GM18499 (cell line): Measurements from ENCODE around the gene FGF14.

Experiments used
- ATAC-seq: cut with Tn5 transposase; IDR thresholded peaks from one replicate; pipeline ENCODE4 v1.9.1; 2021; ENCODE audit warnings: moderate number of reproducible peaks; ENCODE audit not compliant: insufficient read depth, unreplicated experiment

FGF14 gene

GRCh38 chr13:102401766-102402165, at the start of gene FGF14:
Gene FGF14 (minus strand): TSS chr13:102402048.
- no peak for ATAC-seq

GRCh38 chr13:102443249-102443648, 41.4 kb upstream of the FGF14 start:
- ATAC-seq = no peak

GRCh38 chr13:102441085-102441484, 39.2 kb upstream of the FGF14 start:
- ATAC-seq = peak; percentile 38

DNA sequence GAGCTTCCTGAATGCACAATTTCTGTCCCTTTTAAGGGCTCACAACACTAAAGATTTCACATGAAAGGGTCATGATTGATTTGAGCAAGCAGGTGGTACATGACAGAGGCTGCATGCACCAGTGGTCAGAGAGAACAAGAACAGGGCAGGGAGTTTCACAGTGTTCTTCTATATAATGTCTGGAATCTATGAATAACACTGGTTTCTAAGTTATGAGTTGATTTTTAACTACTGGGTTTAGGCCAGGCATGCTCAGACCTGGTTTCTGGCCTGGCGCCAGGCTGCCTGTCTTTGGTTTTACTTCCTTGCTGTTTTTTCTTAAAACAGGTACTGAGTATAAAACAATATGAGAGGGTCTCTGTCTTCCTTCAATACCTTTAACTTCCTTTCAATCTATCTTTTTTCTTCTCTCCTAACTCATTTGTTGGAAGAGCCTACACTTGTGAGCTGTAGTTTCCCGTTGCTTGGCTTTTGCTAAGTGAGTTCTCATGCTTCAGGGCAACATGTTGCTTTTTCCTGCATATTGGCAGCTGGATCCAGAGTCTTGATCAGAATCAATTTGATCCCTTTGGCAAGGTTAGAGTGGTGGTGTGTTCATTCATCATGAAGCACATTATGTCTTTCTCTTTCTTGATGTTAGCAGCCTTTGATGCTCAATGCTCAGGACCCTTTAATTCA, 38.5 kb upstream of the FGF14 start:
- peak; percentile 36 for ATAC-seq

- no peak for ATAC-seq
These were observed 20.8 kb upstream of the FGF14 start for GRCh38 chr13:102422690-102423089.

DNA sequence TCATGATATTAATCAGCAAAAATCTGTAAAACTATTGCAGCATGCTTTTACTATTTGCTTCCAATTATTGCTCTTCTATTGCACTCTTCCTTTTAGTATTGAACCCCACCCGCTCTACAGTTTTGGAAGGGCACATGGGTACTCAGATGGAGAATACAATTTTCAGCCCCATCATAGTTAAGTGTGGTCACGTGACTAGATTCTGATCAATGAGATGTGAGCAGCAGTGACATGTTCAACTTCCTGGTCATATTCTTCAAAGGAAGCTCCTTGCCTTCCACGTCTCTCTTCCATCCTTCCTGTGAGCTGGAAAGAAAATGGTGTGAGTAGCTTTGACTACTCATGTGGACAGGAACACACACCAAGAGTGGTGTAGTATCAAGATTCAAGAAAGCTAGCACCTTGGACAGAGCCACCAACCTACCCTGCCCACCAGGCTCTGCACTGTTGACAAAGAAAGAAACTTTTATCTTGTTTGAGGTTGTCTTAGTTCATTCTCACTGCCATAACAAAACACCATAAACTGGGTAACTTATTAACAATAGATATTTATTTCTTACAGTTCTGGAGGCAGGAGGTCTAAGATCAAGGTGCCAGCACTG, 3.8 kb upstream of the FGF14 start:
- ATAC-seq = no peak

DNA sequence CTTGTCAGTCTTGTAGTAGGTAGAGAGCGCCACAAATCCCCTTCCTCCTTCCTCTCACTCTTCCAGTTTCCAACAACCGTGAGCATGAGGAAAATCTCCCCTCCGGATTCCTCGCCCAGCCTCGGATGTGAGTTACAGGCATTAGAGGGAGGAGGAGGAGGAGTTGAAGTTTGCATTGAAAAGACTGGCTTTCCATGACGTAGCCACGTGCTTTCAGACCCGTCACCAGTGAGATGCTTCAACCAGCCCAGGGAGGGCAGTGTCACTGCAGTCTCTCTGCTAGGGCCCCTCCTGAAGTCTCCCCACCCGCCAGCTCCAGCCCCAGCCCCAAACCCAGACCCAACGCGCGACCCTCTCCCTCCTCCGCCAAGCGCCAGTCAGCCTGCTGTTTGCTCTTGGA, 442 bp upstream of the FGF14 start:
- no peak for ATAC-seq

GRCh38 chr13:102401265-102401664, 583 bp downstream of the FGF14 start:
- no peak for ATAC-seq

DNA sequence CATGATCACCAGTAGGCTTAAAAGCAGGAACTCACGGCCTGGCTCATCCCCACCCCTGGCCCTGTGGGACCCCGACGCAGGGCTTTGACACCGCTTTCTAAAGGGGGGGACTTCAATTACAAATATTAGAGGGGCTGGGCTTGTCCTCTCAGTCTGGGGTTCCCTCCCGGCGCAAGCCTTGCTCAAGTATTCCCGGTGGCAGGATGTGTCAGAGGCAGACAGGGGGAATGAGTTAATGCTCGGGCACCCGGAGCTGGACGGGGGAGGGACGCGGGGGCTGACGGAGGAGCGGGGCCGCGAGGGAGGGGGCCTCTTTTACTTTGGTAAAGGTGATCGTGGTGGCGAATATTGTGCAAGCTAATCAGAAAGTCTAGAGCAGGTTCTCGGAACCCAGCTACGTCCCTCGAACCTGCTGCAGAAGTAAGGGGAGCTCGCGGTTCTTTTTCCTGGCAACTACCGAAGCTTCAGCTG, 1.1 kb downstream of the FGF14 start:
- no peak for ATAC-seq

DNA sequence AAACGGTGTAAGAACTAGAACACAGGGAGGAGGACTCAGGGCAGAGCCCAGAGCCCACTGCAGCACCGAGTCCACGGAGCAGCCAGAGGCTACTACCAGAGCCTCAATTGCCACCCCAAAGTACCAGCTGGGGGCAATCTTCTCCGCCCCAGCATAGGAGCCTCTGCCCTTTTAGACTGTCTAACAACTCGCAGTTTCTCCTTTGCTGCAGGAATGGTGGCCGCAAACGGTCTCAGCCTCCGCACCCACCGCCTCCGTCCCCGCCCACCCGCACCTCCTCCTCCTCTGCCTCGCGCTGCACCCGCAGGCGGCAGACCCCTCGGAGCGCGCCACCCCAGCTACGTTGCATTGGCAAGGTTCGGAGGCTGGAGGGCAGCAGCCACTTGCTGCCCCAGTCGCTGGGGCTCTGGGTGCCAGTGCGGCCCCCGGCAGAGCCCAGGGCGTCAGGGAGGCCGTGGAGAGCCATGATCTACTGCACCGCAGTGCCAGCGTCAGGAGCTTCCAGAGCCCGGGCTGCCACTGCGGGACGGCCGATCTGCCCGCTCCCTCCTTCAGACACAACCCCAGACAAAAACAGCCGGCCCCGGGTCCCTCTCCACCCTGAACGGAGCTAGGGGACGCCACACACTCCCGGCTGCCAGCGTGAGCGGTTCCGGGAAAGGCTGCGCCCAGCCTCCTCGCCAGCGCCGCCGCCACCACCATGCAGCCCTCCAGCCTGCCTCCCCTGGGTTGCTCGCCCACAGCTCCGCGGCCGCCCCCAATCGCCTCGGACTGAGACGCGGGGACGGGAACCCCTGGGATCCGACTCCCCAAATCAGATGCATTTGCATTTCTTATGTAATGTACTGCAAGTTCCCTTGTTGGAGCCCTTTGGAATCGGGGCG, 1.8 kb downstream of the FGF14 start:
- no peak for ATAC-seq

DNA sequence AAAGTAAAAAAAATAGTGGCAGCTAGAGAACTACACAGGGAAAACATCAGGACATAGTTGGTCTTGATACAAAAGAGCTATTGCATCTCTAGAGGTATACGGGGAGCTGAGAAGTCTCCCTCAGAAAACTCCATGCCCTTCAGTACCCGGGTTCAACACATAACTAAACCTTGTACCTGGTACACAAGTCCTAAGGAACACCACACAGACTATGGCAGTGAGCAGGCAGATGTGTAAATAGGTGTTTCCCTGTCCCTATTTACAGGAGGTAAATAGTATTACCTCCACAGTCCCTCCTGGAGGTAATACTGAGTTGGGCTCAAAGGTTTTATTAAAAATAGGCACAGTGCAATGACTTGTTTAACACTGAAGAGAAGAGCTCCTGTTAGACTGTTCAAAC, 5.9 kb downstream of the FGF14 start:
- ATAC-seq = no peak

DNA sequence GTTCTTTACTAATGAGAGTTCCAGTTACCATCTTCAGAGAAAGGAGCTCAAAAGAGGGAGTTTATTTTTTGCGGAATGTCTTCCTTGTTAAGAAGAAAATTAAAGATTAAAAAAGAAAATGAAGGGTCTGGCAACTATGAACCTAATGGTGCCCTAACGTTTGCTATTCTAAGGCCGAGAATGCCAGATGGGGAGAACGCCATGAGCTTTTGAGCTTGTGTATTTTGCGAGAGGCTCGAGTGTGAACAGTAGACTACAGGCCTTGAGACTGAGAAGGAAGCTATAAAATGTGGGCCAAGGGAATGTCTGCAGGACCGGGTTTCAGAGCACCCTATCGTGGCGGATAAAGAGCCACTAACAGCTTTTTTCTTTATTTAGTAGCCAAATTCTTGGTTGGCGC, 6.7 kb downstream of the FGF14 start:
- no peak for ATAC-seq

DNA sequence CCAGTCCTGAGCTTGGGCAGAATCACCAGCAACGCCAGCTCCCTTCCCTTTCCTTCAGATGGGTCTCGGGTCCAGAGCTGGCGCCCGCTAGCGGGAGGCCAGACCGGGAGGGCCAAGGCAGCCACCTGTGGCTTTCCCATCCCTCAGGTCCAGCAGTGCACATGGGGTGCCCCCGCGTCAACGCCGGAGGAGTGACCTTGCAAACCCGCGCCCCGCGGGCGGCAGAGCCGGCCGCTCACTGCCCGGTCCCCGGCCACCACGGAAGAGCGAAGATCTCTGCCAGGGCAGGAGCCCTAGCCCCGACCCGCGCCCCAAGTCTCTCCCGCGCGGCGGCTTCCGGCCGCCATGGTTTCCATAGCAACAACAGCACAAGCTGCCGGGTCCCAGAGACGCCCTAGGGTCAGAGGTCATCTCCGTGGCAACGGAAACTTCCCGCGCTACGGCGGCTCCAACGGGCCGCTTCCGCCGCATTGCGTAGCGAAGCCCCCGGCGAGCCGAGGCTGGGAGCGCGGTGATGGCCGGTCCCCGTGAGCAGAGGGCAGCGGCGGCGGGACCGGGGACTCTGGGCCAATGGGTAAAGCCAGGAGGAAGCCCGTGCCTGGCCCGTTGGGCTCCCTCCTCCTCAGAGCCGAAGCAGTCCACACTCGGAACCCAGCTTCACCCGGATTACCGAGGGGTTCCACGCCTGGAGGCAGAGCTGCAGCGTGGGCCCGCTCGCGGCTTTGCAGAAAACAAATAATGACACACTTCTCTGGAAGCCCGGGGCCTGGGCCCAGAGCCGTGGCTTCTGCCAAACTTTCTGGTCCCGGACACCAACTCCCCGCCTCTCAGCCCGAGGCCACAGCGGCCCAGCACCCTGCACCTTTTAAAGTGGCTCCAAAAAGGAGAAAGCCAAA, 7.4 kb downstream of the FGF14 start:
- peak; percentile 82 for ATAC-seq

GRCh38 chr13:102392481-102393209, 9.2 kb downstream of the FGF14 start:
- ATAC-seq = no peak

DNA sequence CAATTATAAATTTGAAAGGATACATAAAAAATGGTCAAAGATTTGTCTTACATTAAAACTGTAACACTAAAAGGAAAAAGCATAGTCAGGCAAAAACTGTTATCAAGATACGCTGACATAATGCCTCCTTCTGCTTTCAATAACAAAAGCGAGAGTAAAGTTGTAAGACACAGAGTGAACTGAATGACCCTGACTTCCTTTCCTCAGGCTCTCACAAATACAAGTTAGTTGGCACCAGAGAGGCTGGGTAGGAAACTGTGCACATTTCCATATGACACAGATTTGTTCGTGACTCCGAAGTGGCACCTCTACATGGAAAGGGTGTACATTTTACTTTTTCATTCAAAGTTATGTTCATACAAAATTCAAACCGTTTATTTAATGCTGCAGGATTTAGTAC, 15.4 kb downstream of the FGF14 start:
- ATAC-seq = no peak

- no peak for ATAC-seq
These were observed 21.8 kb downstream of the FGF14 start for GRCh38 chr13:102380012-102380411.

- no peak for ATAC-seq
These were observed 25.5 kb downstream of the FGF14 start for GRCh38 chr13:102376318-102376717.

GRCh38 chr13:102374726-102375125, 27.1 kb downstream of the FGF14 start:
- no peak for ATAC-seq

DNA sequence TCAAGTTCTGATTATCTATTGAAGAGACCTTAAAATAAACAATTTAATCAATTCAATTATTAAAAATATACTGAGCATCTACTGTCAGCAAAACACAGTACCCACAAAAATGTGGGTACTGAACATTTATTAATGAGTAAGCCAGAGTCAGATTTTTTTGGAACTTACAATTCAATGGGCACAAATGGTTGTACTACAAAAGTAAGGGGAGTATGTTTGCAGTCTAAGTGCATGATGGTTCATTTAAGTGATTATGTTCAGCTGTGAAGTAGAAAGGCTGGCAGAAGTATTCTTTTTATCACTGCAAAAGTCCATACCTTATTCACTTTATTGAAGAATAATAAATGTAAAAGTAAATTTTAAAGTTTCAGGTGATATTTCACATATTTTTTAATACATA, 27.6 kb downstream of the FGF14 start:
- no peak for ATAC-seq

DNA sequence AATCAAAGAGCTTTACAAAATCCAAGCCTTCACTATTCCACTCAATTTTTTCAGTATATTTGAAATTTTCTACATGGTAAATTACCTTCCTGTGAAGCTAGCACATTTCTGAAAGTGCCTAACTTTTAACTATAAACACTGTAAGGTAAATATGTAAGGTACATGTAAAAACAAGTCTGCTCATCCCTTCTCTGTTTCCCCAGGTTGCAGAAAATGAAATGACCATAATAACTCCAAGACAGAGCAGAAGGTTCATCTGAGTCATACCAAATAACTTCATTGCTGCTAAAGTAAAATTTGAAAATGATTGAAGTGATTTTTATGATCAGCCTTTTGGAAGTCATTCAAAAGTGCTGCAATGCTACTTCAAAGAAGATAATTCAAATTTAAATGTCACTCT, 28.6 kb downstream of the FGF14 start:
- no peak for ATAC-seq
